Measurements from ENCODE around the gene KREMEN1.

DNA sequence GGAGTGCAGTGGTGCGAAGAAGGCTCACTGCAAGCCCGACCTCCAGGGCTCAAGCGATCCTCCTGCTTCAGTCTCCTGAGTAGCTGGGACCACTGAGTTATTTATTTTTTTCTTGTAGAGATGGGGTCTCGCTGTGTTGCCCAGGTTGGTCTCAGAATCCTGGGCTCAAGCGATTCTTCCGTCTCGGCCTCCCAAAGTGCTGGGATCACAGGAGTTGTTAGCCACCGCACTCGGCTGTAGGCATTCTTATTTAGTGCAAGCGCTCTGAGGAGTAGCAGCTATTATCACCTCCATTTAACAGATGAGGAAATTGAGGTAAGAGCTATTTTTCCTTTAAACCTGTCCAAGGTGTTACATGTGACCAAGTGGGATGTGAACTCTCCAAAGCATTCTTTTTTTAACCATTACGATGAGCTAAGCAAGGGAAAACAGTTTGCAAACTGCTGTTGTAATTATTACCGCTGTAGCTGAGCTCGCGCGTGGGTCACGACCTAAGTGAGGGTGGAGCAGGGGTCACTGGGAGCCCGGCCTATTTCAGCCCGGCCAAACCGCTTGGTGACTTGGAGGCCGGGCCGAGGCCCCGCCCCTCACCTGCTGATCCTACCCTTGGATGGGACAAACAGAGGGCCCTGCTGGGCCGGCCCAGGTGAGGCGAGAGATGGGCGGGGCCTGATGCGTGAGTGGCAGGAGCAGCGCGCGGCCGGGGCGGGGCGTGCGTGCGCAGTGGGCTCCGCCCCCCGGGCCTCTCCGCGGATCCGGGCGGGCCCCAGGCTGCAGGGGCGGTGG, 449 bp upstream of the KREMEN1 start:
- TF ChIP-seq EZH2 (IDR thresholded peaks at IDR 0.05; ENCODE audit: borderline replicate concordance, low read length) = no peak
- TF ChIP-seq, protein P1, sequence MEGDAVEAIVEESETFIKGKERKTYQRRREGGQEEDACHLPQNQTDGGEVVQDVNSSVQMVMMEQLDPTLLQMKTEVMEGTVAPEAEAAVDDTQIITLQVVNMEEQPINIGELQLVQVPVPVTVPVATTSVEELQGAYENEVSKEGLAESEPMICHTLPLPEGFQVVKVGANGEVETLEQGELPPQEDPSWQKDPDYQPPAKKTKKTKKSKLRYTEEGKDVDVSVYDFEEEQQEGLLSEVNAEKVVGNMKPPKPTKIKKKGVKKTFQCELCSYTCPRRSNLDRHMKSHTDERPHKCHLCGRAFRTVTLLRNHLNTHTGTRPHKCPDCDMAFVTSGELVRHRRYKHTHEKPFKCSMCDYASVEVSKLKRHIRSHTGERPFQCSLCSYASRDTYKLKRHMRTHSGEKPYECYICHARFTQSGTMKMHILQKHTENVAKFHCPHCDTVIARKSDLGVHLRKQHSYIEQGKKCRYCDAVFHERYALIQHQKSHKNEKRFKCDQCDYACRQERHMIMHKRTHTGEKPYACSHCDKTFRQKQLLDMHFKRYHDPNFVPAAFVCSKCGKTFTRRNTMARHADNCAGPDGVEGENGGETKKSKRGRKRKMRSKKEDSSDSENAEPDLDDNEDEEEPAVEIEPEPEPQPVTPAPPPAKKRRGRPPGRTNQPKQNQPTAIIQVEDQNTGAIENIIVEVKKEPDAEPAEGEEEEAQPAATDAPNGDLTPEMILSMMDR (conservative IDR thresholded peaks at IDR 0.05 in 1 of 2, IDR thresholded peaks at IDR 0.05 in 1 of 2; ENCODE audit: extremely low read depth in 1 of 2, insufficient read depth in 1 of 2, low read depth in 1 of 2, low read length in 2 of 2) = no peak

Measured in mammary epithelial cell (primary cell).